IMR-90 (cell line): ENCODE results near the gene DNPH1.

ENCODE experiments used
- BHLHE40 ChIP-seq: fragments of 150-350 bp; IDR thresholded peaks from 2 replicates; pipeline ENCODE4 v1.6.1; 2016; ENCODE audit warnings: mild to moderate bottlenecking, low read depth, low read length
- CEBPB ChIP-seq: IDR thresholded peaks from 2 replicates; pipeline ENCODE4 v1.6.1; 2012; ENCODE audit warnings: low read depth, low read length, improper control_type of control experiment
- CHD1 ChIP-seq: IDR thresholded peaks from 2 replicates; pipeline ENCODE4 v1.6.1; 2012; ENCODE audit warnings: low read depth, low read length, improper control_type of control experiment
- FOS ChIP-seq: fragments of 150-350 bp; IDR thresholded peaks from 2 replicates; pipeline ENCODE4 v1.6.1; 2016; ENCODE audit warnings: low read depth, low read length
- MAFK ChIP-seq: IDR thresholded peaks from 2 replicates; pipeline ENCODE4 v1.6.1; 2012; ENCODE audit warnings: low read depth, low read length, improper control_type of control experiment
- MAZ ChIP-seq: IDR thresholded peaks from 2 replicates; pipeline ENCODE4 v1.6.1; 2012; ENCODE audit warnings: low read depth, mild to moderate bottlenecking, low read length, improper control_type of control experiment, moderate library complexity, borderline replicate concordance
- MXI1 ChIP-seq: IDR thresholded peaks from 2 replicates; pipeline ENCODE4 v1.6.1; 2012; ENCODE audit warnings: low read depth, mild to moderate bottlenecking, low read length, moderate library complexity, borderline replicate concordance
- NFE2L2 ChIP-seq: fragments of 150-350 bp; IDR thresholded peaks from 2 replicates; pipeline ENCODE4 v1.6.1; 2016; ENCODE audit warnings: low read depth, mild to moderate bottlenecking, low read length
- POLR2A ChIP-seq: IDR thresholded peaks from 2 replicates; pipeline ENCODE4 v1.6.1; 2012; ENCODE audit warnings: mild to moderate bottlenecking, low read depth, low read length
- RAD21 ChIP-seq: IDR thresholded peaks from 2 replicates; pipeline ENCODE4 v1.6.1; 2012; ENCODE audit warnings: low read length, improper control_type of control experiment
- RCOR1 ChIP-seq: IDR thresholded peaks from 2 replicates; pipeline ENCODE4 v1.6.1; 2012; ENCODE audit warnings: mild to moderate bottlenecking, low read length, improper control_type of control experiment; ENCODE audit not compliant: insufficient replicate concordance
- SMC3 ChIP-seq: fragments of 150-350 bp; IDR thresholded peaks from 2 replicates; pipeline ENCODE4 v1.6.1; 2016; ENCODE audit warnings: low read depth, mild to moderate bottlenecking, antibody characterized with exemption, low read length, moderate library complexity
- TF ChIP-seq, protein P1 (sequence below): conservative IDR thresholded peaks from 2 replicates; pipeline ENCODE4 v1.5.1; 2012; ENCODE audit warnings: mild to moderate bottlenecking, low read depth, low read length, improper control_type of control experiment
- TF ChIP-seq, protein P2 (sequence below): fragments of 150-350 bp; IDR thresholded peaks from 2 replicates; pipeline ENCODE4 v1.6.1; 2017; ENCODE audit warnings: mild to moderate bottlenecking, antibody characterized with exemption, low read length, low read depth

DNA sequence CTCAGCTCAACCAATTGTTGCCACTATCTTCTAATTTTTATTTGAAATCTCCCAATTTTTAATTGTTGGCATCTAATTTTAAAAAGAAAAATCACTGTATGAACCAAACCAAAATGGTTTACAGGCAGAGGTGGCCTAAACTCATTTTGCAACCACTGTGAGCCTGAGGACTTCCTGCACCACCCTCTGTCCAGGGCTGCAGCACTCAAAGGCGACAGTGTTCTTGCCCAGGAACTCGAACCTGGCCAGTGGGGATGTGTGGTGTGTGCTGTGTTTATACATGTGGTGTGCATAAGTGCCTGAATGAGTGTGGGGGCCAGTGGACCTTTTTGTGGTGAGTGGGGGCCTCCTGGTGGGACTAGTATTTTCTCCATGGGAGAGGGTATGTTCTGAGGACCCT lies 44.4 kb upstream of the DNPH1 start:
- TF ChIP-seq, protein P1, sequence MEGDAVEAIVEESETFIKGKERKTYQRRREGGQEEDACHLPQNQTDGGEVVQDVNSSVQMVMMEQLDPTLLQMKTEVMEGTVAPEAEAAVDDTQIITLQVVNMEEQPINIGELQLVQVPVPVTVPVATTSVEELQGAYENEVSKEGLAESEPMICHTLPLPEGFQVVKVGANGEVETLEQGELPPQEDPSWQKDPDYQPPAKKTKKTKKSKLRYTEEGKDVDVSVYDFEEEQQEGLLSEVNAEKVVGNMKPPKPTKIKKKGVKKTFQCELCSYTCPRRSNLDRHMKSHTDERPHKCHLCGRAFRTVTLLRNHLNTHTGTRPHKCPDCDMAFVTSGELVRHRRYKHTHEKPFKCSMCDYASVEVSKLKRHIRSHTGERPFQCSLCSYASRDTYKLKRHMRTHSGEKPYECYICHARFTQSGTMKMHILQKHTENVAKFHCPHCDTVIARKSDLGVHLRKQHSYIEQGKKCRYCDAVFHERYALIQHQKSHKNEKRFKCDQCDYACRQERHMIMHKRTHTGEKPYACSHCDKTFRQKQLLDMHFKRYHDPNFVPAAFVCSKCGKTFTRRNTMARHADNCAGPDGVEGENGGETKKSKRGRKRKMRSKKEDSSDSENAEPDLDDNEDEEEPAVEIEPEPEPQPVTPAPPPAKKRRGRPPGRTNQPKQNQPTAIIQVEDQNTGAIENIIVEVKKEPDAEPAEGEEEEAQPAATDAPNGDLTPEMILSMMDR: no peak
- no peak for TF ChIP-seq POLR2A
- TF ChIP-seq SMC3: no peak
- TF ChIP-seq, protein P2, sequence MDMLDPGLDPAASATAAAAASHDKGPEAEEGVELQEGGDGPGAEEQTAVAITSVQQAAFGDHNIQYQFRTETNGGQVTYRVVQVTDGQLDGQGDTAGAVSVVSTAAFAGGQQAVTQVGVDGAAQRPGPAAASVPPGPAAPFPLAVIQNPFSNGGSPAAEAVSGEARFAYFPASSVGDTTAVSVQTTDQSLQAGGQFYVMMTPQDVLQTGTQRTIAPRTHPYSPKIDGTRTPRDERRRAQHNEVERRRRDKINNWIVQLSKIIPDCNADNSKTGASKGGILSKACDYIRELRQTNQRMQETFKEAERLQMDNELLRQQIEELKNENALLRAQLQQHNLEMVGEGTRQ: no peak
- no peak for TF ChIP-seq CHD1
- no peak for TF ChIP-seq RAD21
- TF ChIP-seq MAZ: no peak
- no peak for TF ChIP-seq NFE2L2
- no peak for TF ChIP-seq MXI1
- no peak for TF ChIP-seq RCOR1
- TF ChIP-seq BHLHE40: no peak
- TF ChIP-seq FOS: no peak
- TF ChIP-seq MAFK: no peak
- no peak for TF ChIP-seq CEBPB
